Hematopoietic multipotent progenitor cell (in vitro differentiated cells): ENCODE results near the gene PFDN4. TPM values are rescaled to one million over a fixed set of nuclear protein-coding genes. Genes with fewer than 3 reads are reported as not detected.

Experiments
- DNase-seq, 3 donors: peaks; one replicate each; pipeline ENCODE4 v3.0.0-alpha.2; 2011 to 2015; ENCODE audit warnings: low read depth in 2 of 3, low spot score in 2 of 3
- total RNA-seq: library from RNA; depleted of rRNA; stranded (reverse); fragments of >200 nt; gene quantifications from one replicate; pipeline ENCODE4 v1.2.3, GENCODE V29; 2012

The PFDN4 gene
- total RNA-seq, 1 donor = 7.8 TPM

- DNase-seq = no peak
These were observed 34.8 kb upstream of the PFDN4 start for GRCh38 chr20:54172856-54173652.

- peak in 1 of 3 donors; percentile 7 for DNase-seq
These were observed 34.0 kb upstream of the PFDN4 start, which contains the start of gene CYP24A1 for GRCh38 chr20:54173653-54174456. TSS of gene CYP24A1 (minus strand) at chr20:54173986. CDS start at chr20:54173579, 407 bp downstream.

- peak in 1 of 3 donors; percentile 9 for DNase-seq
These were observed 33.3 kb upstream of the PFDN4 start for GRCh38 chr20:54174457-54175175.

GRCh38 chr20:54176610-54177009 lies 31.3 kb upstream of the PFDN4 start:
- DNase-seq = no peak

- no peak for DNase-seq
These were observed 30.5 kb upstream of the PFDN4 start for GRCh38 chr20:54177378-54177777.

GRCh38 chr20:54178256-54178655 lies 29.6 kb upstream of the PFDN4 start:
- DNase-seq = no peak

GRCh38 chr20:54179946-54180345 lies 27.9 kb upstream of the PFDN4 start:
- DNase-seq = no peak

GRCh38 chr20:54180931-54181330 lies 27.0 kb upstream of the PFDN4 start:
- no peak for DNase-seq

- no peak for DNase-seq
These were observed 23.8 kb upstream of the PFDN4 start for GRCh38 chr20:54184071-54184470.

- DNase-seq = no peak
These were observed 22.8 kb upstream of the PFDN4 start for GRCh38 chr20:54184904-54185626.

- no peak for DNase-seq
These were observed 19.6 kb upstream of the PFDN4 start for GRCh38 chr20:54188132-54188849.

- DNase-seq = no peak
These were observed 18.3 kb upstream of the PFDN4 start for GRCh38 chr20:54189630-54190029.

- no peak for DNase-seq
These were observed 17.7 kb upstream of the PFDN4 start for GRCh38 chr20:54190217-54190616.

GRCh38 chr20:54193817-54194216 lies 14.1 kb upstream of the PFDN4 start:
- DNase-seq = no peak

GRCh38 chr20:54194724-54195438 lies 13.0 kb upstream of the PFDN4 start:
- no peak for DNase-seq

GRCh38 chr20:54195483-54196472 lies 12.1 kb upstream of the PFDN4 start:
- no peak for DNase-seq

GRCh38 chr20:54197621-54198604 lies 10.0 kb upstream of the PFDN4 start:
- peak in 1 of 3 donors; percentile 31 for DNase-seq
